GM19467 (cell line): ENCODE results near the gene DHRS9.
"Not testable (repeated sequence)": the region's sequence is repeated elsewhere in the genome, so short reads cannot be mapped to it uniquely, and the experiment has no call there.

Source experiments
- ATAC-seq: cut with Tn5 transposase; IDR thresholded peaks from one replicate; pipeline ENCODE4 v1.9.1; 2021; ENCODE audit warnings: mild to moderate bottlenecking, moderate library complexity; ENCODE audit not compliant: unreplicated experiment

Gene DHRS9

DNA sequence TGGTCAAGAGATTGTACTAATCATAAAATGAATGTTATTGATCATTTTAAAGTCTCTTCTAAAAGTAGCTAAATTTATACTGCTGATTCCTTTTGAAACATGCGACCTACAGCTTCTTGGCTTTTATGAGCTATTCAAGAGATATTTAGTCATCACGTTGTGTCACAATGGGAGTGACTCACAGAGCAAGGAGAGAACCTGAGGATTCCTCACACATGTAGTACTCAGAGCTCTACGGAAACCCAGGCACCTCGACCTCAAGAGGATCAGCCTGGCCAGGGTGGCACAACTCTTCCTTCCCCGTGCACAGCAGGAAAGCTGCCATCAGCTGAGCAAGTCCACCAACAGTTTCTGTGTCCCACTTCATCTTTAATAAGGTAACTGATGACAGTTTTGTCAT, at the start of gene DHRS9:
DHRS9 (plus strand) TSS at position 223 of the 400 bp plus-strand sequence. CDS start 12,019 bp downstream, outside the sequence.
- no peak for ATAC-seq

DNA sequence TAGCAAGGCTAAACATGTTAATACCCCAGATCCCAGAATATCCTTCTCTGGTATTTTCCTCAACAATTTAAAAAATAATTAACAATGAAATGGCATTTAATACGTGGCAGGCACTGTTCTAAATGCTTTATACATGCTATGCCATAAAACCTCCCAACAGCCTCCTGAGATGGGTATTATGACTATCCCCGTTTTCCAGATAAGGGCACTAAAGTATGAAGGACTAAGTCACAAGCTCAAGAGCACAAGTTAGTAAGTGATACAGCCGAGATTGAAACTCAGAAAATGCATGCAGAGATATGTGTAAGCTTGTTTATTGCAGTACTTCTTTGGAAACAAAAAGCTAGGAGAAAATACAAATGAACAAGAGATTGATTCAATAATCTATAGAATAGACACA, 46.2 kb upstream of the DHRS9 start:
- ATAC-seq, result no peak

DNA sequence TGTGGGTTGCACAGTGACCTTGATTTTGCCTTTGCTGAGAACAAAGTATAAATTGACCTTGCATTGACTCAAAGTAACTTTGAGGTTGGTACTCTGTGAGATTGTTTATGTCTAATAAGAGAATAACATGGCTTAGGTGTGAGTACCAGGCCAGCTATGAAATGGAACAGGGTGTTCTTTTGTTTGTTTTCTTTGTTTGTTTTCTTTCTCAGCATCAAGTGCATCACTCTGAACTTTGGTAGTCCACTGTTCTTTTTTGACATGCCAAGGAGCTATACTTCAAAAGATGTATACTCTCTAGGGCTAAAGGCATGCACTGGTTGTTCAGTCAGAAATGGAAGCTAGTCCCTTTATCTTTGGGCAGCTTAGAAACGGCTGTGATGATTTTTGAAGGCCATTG, 43.3 kb upstream of the DHRS9 start:
- no peak for ATAC-seq

DNA sequence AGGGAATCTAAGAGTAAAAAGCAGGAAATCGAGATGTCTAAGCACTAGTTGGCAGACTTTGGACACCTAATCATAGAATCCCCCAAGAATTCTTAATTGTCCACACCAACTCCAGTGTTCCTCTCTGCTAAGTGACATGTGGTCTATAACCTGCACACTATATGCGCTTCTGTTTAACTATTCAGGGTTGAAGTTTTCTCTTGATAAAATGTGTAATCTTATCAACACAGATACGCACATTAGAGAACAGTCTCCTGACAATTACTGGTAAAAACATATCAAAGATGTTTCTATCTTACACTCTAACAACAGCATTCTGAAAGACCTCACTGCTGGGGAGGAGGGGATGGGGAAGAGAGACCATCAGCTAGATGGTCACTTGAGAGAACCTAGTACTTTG, 42.1 kb upstream of the DHRS9 start:
- ATAC-seq, result no peak

DNA sequence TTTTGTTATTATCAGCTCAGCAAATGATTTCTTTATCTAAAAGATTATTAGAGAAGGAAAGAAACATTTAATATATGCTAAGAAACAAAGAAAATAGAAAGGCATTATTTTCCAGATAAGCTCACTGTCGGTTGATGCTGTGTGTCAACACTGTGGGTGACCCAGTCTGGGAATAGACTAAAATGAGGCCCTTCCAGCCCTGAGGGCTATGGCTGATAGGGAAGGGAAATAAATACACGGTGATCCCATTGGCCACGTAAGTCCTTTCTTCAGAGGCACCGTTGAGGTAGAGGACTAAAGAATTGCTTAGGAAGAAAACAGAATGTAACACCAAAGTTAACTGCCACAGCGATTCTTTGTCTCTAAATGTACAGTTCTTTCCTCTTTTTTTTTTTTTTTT, 40.0 kb upstream of the DHRS9 start:
- no peak for ATAC-seq

DNA sequence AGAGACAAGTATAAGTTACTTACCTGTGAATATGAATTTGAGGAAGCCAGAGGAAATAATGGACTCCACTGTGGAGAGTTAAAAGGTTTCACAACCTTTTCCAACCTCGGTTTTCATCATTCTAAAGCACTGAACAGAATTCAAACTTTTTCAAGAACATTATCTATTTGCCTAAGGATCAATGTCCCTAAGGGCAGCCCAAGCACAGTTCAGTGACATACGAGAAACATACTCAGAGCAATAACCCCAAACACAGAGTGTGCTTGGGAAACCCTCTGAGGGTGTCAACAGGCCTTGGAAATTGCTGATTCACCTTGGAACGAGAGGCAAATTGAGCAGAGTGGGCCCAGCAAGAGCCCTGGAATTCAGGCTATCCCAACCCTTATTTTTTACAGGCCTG, 38.2 kb upstream of the DHRS9 start, which contains the start of gene ABCB11:
ABCB11 (minus strand) TSS at position 123 of the 400 bp plus-strand sequence. CDS start 13,199 bp downstream, outside the sequence.
- no peak for ATAC-seq

DNA sequence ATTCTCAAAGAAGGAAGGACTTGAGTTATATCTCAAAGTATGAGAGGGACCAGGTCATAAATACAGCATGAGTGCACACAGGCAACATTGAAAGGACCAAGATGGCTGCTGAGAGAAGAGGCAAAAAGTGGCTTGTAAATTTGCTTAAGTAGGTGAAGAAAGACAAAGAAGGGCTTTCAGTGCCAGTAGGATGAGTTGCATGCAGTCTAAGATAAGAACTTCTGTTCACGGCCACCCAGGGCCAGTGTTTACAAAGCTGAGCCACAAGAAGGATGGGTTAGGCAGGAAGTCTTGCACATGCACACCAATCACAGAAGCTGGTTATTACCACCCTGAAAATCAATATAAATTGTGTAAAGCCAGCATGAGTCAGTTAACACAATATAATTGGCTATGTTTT, 35.1 kb upstream of the DHRS9 start:
- ATAC-seq, result no peak

DNA sequence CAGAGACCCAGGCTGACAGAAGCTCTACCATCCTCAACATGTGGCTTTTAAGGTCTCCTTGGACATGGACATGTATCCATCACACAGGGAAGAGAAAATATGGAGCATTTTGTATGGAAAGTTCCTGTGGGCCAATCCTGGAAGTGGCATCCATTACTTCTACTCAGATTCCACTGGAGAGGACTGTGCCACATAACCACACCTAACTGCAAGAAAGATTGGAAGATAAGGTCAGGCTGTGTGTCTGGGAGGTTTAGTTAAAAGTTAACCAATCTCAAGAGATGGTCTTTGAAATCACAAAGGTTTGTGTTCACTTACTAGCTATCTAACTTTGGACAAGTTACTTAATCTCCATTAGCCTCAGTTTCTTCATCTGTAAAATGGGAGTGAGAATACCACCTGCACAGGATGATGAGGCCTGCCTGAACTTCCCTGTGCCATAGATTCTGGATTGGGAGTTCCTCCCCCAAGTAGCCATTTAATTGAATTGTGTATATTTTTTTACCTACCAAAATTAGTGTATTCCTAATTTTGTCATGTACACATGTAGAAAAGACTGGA, 34.3 kb upstream of the DHRS9 start:
- no peak for ATAC-seq

DNA sequence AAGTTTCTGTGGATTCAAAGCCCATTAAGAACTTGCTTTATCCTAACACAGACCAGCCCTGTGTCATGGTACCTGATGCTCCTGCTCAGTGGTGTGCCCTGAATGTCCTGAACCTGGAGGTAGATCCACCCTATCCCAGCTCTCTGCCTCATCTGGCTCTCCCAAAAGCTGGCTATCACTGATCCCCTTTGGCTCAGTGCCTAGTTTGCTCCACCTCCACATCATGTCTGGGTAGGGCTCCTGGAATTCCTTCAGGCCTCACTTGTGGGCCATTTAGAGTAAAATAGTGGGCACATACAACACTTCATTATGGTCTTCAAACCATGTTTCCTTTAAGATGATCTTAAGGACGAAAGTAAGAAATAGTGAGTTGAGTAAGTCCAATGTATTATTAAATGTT, 33.5 kb upstream of the DHRS9 start:
- ATAC-seq, result no peak

DNA sequence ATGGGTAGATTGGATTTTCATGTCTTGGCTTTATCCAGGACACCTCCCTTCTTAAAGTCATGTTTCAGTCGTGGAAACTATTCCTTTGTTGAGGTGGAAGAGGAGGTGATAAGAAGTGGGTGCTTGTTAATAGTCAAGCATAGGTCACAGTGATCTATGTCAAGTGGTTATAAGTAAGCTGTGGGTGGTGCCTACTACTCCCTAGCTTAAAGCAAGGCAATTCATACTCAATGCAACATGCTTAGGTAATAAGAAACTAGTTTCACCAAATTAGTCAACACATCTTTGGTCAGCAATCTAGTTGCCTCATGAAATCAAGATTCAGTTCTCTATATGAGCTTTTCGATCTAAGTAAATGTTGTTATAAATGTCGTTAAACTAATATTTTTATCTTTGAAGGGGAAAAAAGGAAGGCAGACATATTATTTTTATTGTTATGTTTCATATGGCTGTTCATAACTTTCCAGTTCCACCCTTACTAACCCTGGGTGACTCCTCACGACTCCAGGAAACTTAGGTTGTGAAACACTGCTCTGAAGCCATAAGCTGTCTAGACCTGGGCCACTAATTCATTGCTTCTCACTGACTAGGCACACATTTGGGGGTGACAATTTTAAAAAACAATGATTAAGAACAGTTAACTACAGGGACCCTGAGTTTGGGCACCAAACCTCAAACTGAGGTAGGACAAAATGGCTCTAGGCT, 32.5 kb upstream of the DHRS9 start:
- peak; percentile 58 for ATAC-seq

DNA sequence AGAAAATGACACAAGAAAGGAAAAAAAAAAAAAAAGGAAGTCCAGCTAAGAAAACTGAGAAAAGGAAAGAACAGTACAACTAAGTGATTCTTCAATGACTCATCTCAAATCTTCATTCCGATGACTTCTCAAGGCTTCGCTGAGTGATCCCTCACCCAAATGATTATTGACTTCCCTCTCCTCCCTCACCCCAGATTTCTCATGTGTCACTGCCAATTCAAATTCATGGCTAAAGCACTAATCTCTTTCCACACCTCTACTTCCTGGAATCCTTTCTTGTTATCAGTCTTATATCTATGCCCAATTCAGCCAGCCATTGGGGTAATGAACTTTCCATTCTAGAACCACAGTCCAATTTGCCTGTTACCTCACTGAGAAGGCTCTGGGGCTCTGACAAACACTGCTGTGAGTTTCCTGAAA, 31.0 kb upstream of the DHRS9 start:
- peak; percentile 39 for ATAC-seq

DNA sequence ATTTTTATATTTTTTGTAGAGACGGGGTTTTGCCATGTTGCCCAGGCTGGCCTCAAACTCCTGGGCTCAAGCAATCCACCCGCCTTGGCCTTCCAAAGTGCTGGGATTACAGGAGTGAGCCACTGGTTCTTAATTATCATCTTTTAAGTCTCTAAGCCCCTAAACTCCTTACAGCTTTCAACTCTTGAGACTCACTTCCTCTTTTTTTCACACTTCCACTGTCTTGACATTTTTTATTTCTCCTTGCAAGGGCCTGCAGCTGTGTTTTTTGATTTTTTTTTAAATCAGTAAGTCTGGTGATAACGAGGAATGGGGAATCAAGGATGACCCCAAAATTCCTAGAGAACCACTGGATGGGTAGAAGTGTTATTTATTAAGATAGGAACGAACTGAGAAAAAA, 29.7 kb upstream of the DHRS9 start:
- no peak for ATAC-seq

DNA sequence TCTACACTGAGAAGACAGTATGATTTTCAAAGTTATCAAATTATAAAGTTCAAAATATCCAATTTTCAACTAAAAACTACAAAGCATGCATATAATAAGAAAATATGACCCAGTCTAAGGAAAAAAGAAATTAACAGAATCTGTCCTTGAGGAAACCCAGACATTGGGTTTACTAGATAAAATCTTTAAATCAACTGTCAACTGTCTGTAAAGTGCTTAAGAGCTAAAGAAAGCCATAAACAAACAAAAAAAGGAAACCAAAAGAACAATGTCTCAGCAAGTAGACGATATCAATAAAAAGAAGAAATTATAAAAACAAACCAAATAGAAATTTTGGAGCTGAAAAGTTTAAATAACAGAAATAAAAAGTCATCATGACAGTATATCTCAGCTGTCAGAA, 27.8 kb upstream of the DHRS9 start:
- ATAC-seq, result no peak

DNA sequence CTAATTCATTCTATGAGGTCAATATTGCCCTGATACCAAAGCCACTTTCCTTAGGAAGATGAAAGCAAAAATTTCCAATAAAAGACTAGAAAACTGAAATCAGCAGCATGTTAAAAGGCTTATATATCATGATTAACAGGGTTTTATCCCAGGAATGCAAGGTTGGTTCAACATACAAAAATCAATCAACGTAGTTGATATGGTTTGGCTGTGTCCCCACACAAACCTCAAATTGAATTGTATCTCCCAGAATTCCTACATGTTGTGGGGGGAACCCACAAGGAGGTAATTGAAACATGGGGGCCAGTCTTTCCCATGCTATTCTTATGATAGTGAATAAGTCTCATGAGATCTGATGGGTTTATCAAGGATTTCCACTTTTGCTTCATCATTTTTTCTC, 26.5 kb upstream of the DHRS9 start:
- no peak for ATAC-seq

DNA sequence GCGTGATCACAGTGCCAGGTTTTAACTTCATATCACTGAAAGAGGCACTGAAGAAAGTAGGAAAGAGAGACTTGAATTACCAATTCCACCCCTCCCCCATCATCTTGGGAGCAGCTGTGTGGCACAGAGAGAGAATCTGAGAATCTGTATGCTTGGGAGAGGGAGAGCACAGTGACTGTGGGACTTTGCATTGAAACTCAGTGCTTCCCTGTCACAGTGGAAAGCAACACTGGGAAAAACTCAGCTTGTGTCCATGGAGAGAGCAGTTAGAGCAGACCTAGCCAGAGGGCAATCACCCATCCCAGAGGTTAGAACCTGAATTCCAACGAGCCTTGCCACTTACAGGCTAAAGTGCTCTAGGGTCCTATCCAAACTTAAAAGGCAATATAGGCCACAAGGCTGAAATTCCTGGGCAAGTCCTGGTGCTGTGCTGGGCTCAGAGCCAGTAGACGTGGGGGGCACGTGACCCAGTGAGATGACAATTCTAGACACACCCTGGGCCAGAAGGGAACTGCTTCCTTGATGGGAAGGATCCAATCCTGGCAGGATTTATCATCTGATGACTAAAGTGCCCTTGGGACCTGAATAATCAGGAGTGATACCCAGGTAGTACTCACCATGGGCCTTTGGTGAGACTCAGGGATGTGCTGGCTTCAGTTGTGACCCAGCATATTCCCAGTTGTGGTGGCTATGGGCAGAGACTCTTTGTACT, 22.8 kb upstream of the DHRS9 start:
- no peak for ATAC-seq

DNA sequence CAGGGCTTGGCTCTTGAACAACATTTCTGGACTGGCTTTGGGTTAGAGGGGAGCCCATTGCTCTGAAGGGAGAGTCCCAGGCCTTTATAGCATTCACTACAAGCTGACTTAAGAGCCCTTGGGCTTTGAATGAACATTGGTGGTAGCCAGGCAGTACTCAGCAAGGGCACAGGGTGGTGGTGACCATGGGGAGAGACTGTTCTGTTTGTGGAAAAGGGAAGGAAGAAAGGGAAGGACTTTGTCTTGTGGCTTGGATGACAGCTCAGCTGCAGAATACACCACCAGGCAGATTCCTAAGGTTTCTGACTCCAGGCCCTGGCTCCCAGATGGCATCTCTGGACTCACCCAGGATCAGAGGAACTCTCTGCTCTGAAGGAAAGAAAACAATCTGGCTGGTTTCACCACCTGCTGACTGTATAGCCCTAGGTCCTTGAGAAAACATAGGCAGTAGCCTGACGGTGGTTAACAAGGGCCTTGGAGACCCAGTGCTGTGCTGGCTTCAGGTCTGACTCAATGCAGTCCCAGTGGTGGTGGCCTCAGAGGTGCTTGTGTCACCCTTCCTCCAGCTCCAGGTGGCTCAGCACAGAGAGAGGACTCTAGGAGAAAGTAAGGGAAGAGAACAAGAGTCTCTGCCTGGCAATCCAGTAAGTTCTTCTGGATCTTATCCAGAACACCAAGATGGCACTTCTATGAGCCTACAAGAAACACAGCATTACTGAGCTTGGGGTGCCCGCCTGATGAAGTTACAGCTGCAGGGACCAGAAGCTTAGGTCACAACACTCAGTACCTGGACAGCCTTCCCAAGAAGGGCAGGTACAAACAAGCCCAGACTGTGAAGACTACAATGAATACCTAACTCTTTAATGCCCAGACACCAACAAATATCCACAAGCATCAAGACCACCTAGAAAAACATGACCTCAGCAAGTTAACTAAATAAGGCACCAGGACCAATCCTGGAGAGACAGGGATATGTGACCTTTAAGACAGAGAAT, 21.8 kb upstream of the DHRS9 start:
- no peak for ATAC-seq

DNA sequence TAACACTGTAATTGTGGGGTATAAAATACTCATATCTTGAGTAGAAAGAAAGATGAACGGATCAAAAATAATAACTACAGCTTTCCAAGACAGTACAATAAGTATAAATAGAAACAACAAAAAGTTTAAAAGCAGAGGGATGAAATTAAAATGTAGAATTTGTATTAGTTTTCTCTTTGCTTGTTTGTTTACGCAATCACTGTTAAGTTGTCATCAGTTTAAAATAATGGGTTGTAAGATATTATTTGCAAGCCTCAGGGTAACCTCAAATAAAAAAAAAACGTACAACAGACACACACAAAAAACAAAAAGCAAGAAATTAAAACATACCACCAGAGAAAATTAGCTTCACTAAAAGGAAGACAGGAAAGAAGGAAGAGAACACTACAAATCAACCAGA, 20.2 kb upstream of the DHRS9 start:
- no peak for ATAC-seq

DNA sequence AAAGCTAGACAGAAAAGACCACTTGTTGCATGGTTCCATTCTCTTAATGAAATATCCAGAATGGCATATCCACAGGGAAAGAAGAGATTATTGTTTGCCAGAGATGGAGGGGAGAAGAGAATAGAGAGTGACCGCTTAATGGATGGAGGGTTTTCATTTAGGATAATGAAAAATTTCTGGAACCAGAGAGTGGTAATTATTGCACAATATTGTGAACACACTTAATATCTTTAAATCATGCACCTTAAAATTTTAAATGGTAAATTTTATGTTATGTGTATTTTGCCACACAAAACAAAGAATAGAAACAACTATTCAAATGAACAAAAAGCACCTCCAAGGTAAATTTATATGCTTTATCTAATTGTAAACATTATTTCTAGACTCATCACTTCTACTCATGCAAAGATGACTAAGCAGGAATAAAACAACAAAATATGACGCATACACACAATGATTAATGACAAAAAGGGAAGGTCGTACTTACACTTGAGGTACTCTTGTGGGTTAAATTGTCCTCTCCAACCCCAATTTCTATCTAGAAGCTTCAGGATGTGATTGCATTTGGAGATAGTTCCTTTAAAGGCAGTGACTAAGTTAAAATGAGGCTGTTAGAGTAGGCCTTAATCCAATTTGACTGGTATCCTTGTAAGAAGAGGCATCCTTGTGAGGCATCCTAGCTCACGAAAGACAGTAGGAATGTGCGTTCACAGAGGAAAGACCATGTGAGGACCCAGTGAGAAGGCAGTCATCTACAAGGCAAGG, 18.7 kb upstream of the DHRS9 start:
- no peak for ATAC-seq

DNA sequence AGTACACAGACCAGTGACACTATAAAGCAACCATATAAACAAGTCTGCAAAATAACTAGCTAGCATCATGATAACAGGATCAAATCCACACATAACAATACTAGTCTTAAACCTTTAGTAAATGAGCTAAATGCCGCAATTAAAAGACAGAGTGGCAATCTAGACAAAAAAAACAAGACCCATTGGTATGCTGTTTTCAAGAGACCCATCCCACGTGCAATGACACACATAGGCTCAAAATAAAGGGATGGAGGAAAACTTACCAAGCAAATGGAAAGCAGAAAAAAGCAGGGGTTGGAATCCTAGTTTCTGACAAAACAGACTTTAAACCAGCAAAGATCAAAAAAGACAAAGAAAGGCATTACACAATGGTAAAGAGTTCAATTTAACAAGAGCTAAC, 14.8 kb upstream of the DHRS9 start:
- not testable (repeated sequence) for ATAC-seq

DNA sequence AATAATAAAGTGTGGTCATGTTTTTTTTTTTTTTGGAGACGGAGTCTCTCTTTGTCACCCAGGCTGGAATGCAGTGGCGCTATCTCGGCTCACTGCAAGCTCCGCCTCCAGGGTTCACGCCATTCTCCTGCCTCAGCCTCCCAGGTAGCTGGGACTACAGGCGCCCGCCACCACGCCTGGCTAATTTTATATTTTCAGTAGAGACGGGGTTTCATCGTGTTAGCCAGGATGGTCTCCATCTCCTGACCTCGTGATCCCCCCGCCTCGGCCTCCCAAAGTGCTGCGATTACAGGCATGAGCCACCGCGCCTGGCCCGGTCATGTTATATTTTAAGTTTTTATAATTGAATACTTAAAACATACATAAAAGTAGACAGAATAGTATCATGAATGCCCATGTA, 5.2 kb upstream of the DHRS9 start:
- ATAC-seq, result not testable (repeated sequence)
